Left cardiac atrium (tissue), 4 donors: ENCODE results near the gene CDK4. TPM values are rescaled to one million over a fixed set of nuclear protein-coding genes. Genes with fewer than 3 reads are reported as not detected.
"Not testable (repeated sequence)": the region's sequence is repeated elsewhere in the genome, so short reads cannot be mapped to it uniquely, and the experiment has no call there.

ENCODE experiments used
- ATAC-seq, 2 donors: fragments of 200-7000 bp; cut with Tn5 transposase; one replicate each; pipeline ENCODE4 v1.9.1; 2020; ENCODE audit warnings: mild to moderate bottlenecking in 2 of 2, moderate library complexity in 2 of 2
- DNase-seq: peaks from one replicate; pipeline ENCODE4 v3.0.0-alpha.2; 2020
- intact Hi-C, 2 donors: fragments of 100-400 bp; cut with DNase I; formaldehyde crosslinking; loops; one replicate each; pipeline versions ENCODE4 v1.14.1 to v1.15.1; 2022 to 2023
- microRNA-seq, 2 donors: library from miRNA; unstranded; fragments of <30 nt; microRNA quantifications; one replicate each; pipeline ENCODE4 v1.2.0, GENCODE V29; 2020
- total RNA-seq, 2 donors: library from RNA; stranded (reverse); fragmentation: NEBNext Ultra II Directional; extraction: Animal tissue kit (Norgen Biotek cat#: 25700); gene quantifications; one replicate each; pipeline ENCODE4 v1.2.1, GENCODE V29; 2021
- donor health status: DM: no; HTN: yes; CAD: no.
- donor health status: DM: no; HTN: yes; CAD: no; lungs with severe emphysema.
- donor health status: DM: yes; HTN: yes; CAD: no.
- donor health status: Dilated cardiomyopathy.

The CDK4 gene
- total RNA-seq, 2 donors from 2014 or later: 45.2 to 62.0 TPM

- intact Hi-C loops: no loop called here
- DNase-seq (no peak), ATAC-seq (no peak)
Observed at GRCh38 chr12:57719777-57720605, 32.1 kb downstream of the CDK4 start.

- no peak for ATAC-seq
Observed at GRCh38 chr12:57718641-57719528, 33.2 kb downstream of the CDK4 start.

GRCh38 chr12:57717846-57718640 is 34.1 kb downstream of the CDK4 start:
- intact Hi-C loops: no loop called here
- DNase-seq (no peak), ATAC-seq (no peak)

More at GRCh38 chr12:57718641-57719528, 33.2 kb downstream of the CDK4 start:
- no peak for DNase-seq
- intact Hi-C loops: no loop called here

GRCh38 chr12:57717131-57717530 is 35.0 kb downstream of the CDK4 start:
- ATAC-seq (no peak), DNase-seq (no peak)
- intact Hi-C loops: no loop called here

GRCh38 chr12:57716305-57716704 is 35.8 kb downstream of the CDK4 start:
- ATAC-seq (no peak), DNase-seq (no peak)
- intact Hi-C loops: no loop called here

- no peak for ATAC-seq
- intact Hi-C loops: no loop called here
- no peak for DNase-seq
Observed at GRCh38 chr12:57715786-57716185, 36.3 kb downstream of the CDK4 start.

GRCh38 chr12:57715036-57715748 is 36.9 kb downstream of the CDK4 start:
- ATAC-seq, intact Hi-C loops, DNase-seq: not testable (repeated sequence)

GRCh38 chr12:57713209-57713608 is 38.9 kb downstream of the CDK4 start:
- DNase-seq: no peak
- intact Hi-C loops: no loop called here
- ATAC-seq: no peak

GRCh38 chr12:57712701-57713100 is 39.4 kb downstream of the CDK4 start:
- no peak for ATAC-seq
- intact Hi-C loops: no loop called here

GRCh38 chr12:57708296-57708695 is 43.8 kb downstream of the CDK4 start:
- ATAC-seq (no peak), DNase-seq (no peak)
- intact Hi-C loops: no loop called here

More at GRCh38 chr12:57712701-57713100, 39.4 kb downstream of the CDK4 start:
- DNase-seq: no peak

- intact Hi-C loops: no loop called here
- no peak for DNase-seq
- no peak for ATAC-seq
Observed at GRCh38 chr12:57707250-57707649, 44.9 kb downstream of the CDK4 start.

GRCh38 chr12:57700317-57700716 is 51.8 kb downstream of the CDK4 start:
- ATAC-seq: no peak
- DNase-seq: no peak
- intact Hi-C loops: no loop called here

- intact Hi-C loops: no loop called here
- DNase-seq (no peak), ATAC-seq (no peak)
Observed at GRCh38 chr12:57698414-57698813, 53.7 kb downstream of the CDK4 start.

Small RNAs within 50 kb of the gene (microRNA-seq; reads per million reads assigned to microRNA genes)
- gene MIR6759: 0 reads per million in 2 donors

Other genes starting within 250 kb of the CDK4 start
- gene DDIT3, start 231.8 kb downstream of the CDK4 start, total RNA-seq: 10 to 100 TPM; 20.0 to 31.7 TPM
- gene MBD6, start 229.5 kb downstream of the CDK4 start, total RNA-seq: 10 to 100 TPM; 35.7 to 41.5 TPM
- 10 to 100 TPM; 80.5 to 96.7 TPM for gene DCTN2, start 205.1 kb downstream of the CDK4 start, total RNA-seq
- gene KIF5A, start 202.3 kb downstream of the CDK4 start, total RNA-seq: under 1 TPM; 0.10 to 0.18 TPM
- gene PIP4K2C, start 161.1 kb downstream of the CDK4 start, total RNA-seq: 10 to 100 TPM; 15.3 to 16.1 TPM
- gene DTX3, start 147.5 kb downstream of the CDK4 start, total RNA-seq: 10 to 100 TPM; 24.5 to 25.3 TPM
- gene ARHGEF25, start 140.9 kb downstream of the CDK4 start, total RNA-seq: 10 to 100 TPM; 13.7 to 17.3 TPM
- gene B4GALNT1, start 119.1 kb downstream of the CDK4 start, total RNA-seq: 1 to 10 TPM; 2.4 to 3.3 TPM
- gene OS9, start 58.2 kb downstream of the CDK4 start, total RNA-seq: 100 to 1,000 TPM; 160 to 163 TPM
- gene AGAP2, start 13.6 kb downstream of the CDK4 start, total RNA-seq: 1 to 10 TPM; 3.2 to 5.0 TPM
- 10 to 100 TPM; 34.9 to 37.1 TPM for gene TSPAN31, start 7.3 kb downstream of the CDK4 start, total RNA-seq
- gene MARCHF9, start 2.8 kb upstream of the CDK4 start, total RNA-seq: 10 to 100 TPM; 11.7 to 15.0 TPM
- gene CYP27B1, start 14.8 kb upstream of the CDK4 start, total RNA-seq: 1 to 10 TPM in 1 of 2 donors, under 1 TPM in 1; 0.44 to 1.5 TPM
- 10 to 100 TPM in 1 of 2 donors, 1 to 10 TPM in 1; 7.2 to 16.0 TPM for gene METTL1, start 19.8 kb upstream of the CDK4 start, total RNA-seq
- gene EEF1AKMT3, start 20.3 kb upstream of the CDK4 start, total RNA-seq: 1 to 10 TPM; 2.9 to 3.3 TPM
- gene TSFM, start 30.5 kb upstream of the CDK4 start, total RNA-seq: 10 to 100 TPM; 29.2 to 38.1 TPM
- 1 to 10 TPM; 2.7 to 2.8 TPM for gene AVIL, start 66.4 kb upstream of the CDK4 start, total RNA-seq
- 10 to 100 TPM; 90.6 to 97.1 TPM for gene CTDSP2, start 94.4 kb upstream of the CDK4 start, total RNA-seq
- gene ATP23, start 189.3 kb upstream of the CDK4 start, total RNA-seq: 1 to 10 TPM; 7.6 to 9.4 TPM